T-helper 9 cell (primary cell): ENCODE data around the gene TXNRD1.
A peak's percentile ranks its signal among the peaks of the same experiment; 100 is the strongest.
"Not testable (repeated sequence)": the region's sequence is repeated elsewhere in the genome, so short reads cannot be mapped to it uniquely, and the experiment has no call there.

Source experiments
- DNase-seq: peaks from one replicate; pipeline ENCODE4 v3.0.0-alpha.2; 2020
- total RNA-seq, 2 donors: gene quantifications; one replicate each; lab custom pipeline; 2026; lab: John Stamatoyannopoulos, UW

The TXNRD1 gene
- 43.4 to 261 reads per million in 2 donors for total RNA-seq

- DNase-seq: peak; percentile 71
Measured at GRCh38 chr12:104215638-104216297, at the start of gene TXNRD1. Gene TXNRD1, plus strand, starts transcription at chr12:104215779. Its CDS starts 24 bp downstream, at chr12:104215803.

DNA sequence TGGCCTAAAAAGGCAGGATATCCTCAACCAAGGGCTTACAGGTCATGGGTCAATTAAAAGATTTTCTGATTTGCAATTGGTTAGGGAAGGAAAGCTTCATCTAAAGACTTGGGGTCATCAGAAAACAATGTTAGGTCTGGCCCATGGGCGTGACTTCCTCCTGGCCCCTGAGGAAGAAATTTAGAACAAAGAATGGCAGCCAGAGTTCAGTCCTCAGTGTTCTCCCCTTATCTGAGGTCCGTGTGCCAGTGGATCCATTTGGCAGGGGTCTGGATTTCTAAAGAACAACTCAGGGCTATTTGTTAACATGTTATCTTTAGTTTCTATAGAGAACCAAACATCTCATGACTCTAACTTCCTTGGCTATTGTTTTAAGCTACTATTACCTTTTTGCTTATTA lies 49.8 kb upstream of the TXNRD1 start:
- no peak for DNase-seq

DNA sequence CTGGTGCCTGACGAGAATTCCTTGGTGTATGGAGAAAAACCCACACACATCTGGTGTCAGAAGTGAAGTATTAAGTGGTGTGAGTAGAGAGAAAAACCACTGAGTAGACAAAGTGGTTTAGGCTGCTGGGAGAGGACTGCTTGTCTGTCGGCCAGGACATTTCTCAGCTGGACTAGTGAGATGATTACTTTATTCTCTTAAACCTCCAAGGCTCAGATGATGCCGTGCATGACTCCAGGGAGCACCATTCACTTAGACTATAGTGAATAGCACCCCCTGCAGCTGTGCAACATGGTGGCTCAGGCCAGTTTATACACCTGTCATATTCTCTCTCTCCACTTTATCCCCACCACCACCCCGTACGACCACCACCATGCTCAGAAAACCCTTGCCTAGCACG lies 49.1 kb upstream of the TXNRD1 start:
- no peak for DNase-seq

DNA sequence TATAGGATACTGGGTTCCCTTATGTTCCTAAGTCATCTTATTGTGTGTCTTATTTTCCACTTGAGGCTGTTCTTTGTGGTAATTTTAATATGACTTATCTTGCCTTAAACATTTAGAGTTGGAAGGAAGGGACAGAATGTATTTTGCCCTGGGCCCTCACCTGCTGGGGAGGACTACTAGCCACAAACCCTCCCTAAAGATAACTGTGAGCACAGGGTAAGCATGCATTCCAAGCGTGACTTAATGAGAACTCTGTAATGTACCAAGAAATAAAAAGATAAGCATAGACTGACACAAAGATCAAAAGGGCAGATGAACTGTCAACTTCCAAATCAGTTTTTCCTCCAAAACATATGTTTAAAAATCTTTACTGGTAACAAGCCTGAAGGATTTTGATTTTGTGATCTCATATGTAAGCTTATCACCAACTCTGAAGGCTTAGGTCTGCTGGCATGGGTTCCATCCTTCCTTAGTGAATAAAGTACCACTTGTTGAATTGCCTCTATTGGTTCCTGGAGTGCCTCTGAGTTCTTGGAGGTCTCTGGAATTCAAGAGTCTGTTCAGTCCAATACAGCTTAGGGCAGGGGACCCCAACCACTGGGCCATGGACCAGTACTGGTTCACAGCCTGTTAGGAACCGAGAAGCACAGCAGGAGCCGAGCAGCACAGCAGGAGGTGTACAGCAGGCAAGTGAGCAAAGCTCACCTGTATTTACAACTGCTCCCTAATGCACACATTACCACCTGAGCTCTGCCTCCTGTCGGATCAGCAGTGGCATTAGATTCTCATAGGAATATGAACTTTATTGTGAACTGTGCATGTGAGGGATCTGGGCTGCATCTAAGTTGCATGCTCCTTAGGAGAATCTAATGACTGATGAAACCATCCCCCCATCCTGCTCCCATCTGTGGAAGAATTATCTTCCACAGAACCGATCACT lies 47.8 kb upstream of the TXNRD1 start:
- DNase-seq: no peak

DNA sequence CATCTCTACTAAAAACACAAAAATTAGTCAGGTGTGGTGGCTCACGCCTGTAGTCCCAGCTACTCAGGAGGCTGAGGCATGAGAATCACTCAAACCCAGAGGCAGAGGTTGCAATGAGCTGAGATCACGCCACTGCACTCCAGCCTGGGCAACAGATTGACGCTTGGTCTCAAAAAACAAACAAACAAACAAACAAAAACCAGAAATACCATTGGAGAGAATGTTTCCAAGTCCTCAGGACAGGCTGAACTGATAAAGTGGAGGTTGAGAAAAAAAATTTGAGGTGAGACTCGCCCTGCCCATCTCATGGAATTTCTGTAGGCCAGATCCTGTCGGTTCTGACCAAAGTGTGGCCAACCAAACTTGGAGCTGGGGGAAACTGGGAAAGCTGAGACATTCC lies 47.0 kb upstream of the TXNRD1 start:
- no peak for DNase-seq

DNA sequence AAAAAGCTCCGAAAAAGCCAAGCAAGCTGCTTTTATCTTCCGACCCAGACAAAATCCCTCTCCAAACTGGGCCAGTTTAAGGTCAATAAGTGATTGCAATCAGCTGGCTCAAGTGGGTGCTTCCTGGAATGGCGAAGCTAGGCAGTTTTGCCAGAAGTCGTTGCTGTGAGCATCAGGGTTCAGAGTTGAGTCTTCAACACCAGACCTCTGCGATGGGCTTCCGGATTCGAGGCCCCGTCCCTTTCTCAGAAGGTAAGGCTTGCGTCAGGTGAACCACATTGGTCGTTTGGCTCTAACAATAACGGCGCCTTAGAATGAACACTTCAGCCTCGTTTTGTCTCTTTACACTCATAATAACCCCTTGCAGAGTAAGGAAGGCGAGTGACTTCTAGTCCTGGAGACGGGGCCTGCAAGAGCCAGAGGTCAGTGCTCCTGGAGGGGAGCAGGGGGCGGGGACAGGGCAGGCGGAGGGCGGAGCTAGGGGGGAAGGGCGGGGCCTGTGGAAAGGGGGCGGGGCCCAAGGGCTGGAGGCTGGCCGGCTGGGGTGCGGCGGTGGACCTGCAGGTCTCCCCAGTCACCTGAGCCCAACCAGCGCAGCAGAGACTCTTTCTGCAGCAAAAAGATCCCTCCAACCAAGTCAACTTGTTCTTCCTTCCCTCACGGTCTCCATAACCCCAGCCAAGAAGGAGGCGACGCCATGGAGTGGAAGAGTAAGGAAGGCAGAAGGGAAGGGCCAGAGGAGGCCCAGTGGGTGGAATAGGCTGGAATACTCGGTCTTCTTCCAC lies 43.6 kb upstream of the TXNRD1 start:
- DNase-seq: no peak

DNA sequence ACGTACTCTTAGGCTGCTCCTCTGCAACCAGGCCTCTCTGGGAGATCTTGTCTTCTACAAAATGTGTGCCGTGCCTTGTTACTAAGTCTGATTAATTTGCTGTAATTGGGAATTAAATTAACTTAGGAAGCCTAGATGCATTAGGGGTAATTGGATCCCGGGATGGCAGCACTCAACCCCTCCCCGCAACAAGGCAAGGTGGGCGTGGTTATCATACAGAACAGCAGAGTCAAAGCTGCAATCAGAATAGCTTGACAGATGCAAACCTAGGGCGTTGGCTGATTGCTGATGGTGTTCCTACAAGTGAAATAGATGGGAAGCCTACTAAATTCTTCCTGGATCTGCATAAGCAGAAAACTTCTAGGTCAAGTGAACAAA lies 43.0 kb upstream of the TXNRD1 start:
- DNase-seq: no peak

- not testable (repeated sequence) for DNase-seq
Measured at GRCh38 chr12:104173804-104174203, 41.8 kb upstream of the TXNRD1 start.

GRCh38 chr12:104175726-104176247 lies 39.8 kb upstream of the TXNRD1 start:
- DNase-seq: no peak

DNA sequence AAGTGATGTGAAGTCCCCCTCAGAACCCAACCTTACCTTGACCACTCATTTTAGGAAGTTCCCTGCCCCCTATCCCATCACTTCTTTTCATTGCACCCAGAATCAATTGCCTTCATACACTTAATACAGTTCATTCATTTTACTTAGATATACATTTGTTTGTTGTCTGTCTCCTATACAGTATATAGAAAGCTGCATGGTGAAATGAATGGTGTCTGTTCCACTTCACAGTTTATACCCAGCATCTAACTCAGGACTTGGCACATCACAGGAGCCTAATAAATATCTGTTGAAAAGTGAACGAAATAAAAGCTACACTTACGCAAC lies 38.3 kb upstream of the TXNRD1 start:
- DNase-seq: no peak

DNA sequence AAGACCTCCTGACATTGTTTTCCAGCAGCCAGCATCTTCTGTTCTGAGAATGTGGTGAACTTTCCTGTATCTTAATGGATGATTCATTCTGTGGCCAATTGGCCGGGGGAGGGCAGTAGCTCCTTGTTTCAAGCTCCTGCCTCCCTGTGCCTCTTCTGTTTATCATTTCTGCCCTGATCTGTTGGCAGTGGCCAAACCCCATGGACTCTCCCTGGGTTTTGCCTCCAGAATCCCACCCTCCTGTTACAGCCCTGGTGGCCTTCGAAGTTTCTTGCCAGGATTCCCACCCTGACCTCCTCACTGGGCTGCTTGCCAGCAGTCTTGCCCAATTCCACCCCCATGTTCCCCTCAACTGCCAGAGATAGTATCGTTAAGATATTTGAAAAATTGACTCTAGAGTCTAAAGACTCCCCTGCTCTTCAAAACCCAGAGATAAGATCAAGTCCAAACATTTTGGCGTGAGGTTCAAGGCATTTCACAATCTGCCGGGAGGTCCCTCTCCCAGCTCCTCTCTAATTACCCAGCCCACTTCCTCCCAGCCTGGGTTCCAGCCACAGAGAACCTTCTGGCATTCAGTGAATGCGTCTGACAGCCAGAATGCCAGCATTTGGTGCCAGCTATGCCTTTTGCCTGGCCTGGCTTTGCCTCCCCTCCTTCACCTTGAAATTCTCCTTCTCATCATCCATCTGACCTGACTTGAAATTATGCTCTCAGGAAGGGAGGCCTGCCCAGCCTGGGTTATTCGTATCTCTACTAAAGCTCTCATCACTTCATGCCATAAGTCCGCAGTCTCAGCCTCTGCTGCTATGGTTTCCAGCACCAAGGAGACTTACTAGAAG lies 37.7 kb upstream of the TXNRD1 start:
- DNase-seq: no peak

DNA sequence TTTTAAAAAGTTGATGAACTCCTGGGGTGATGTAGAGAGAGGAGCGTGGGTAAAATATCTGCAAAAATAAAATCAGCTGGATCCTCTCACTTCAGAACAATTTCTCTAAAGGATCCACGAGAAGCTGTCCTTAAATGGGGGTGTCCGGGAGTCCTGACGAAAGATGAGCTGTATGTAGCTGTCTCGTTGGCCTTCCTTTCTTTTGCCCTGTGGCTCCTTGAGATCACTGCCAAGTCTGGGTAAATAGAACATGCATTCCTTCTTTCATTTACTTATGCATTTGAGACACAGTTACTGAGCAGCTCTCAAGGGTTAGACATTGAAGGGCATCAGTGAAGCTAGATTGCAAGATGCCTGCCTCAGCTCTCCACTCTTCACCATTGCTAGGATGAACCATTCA lies 35.2 kb upstream of the TXNRD1 start:
- no peak for DNase-seq

- DNase-seq: no peak
Measured at GRCh38 chr12:104181313-104181712, 34.3 kb upstream of the TXNRD1 start.

DNA sequence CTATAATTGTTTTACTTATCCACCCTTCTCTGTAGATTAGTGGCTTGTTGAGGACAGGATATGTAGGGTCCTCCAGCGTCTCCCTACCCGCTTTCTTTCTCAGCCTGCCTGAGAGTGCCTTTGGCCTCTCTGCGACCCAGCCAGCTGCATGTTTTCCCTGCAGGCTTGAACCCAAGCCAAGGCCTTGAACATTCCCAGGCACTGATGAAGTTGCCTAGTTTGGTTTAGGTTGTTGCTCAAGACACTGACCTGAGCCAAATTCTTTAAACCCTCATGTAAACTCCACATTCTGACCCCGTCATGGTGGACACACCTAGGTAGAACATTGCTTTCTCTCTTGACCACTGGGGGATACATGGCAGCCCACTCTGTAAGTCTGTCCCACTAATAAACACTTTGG lies 33.4 kb upstream of the TXNRD1 start:
- no peak for DNase-seq

GRCh38 chr12:104182621-104183378 lies 32.8 kb upstream of the TXNRD1 start:
- DNase-seq: no peak

GRCh38 chr12:104183443-104183842 lies 32.1 kb upstream of the TXNRD1 start:
- DNase-seq: no peak

DNA sequence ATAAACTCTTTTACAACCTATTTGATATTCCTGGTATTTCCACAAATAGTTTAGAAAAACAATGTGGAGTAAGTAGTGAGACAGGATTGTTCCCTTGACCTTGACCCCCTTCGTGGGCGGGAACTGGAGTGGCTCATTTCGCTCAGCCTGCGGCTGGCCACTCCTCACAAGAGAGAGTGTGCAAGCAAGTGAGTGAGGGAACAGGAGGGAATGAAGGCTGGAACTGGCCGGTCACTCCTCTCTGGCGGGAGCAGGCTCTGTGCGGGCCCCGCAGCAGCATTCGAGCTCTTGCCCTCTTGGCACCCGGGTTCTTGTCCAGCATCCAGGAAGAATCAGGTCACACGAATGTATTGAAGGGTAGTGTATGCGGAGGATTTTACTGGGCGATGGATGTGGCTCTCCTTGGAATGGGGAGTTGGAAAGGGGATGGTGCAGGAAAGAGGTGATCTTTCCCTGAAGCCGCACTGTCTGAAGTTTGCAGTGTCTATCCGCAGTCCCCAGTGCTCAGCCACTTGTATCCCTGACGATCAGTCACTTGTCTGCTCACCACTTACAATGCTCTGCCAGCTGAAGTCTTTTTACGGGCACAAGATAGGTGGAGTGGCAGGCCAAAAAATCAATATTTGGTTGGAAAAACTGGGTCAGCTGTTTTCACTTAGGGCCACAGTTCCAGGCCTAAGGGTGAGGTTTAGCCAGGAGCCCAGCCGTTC lies 28.0 kb upstream of the TXNRD1 start:
- DNase-seq: no peak

GRCh38 chr12:104188534-104188933 lies 27.0 kb upstream of the TXNRD1 start:
- DNase-seq: no peak

GRCh38 chr12:104189915-104190555 lies 25.5 kb upstream of the TXNRD1 start:
- DNase-seq: no peak

- DNase-seq: no peak
Measured at GRCh38 chr12:104190641-104191176, 24.9 kb upstream of the TXNRD1 start.
